Fibroblast of mammary gland (primary cell): Measurements from ENCODE around the gene MTA2.
"Not testable (repeated sequence)": the region's sequence is repeated elsewhere in the genome, so short reads cannot be mapped to it uniquely, and the experiment has no call there.

ENCODE experiments used
- DNase-seq: peaks from one replicate; pipeline ENCODE4 v3.0.0-alpha.2; 2010; ENCODE audit warnings: low read depth
- H3K4me3 ChIP-seq: 2 replicates; pipeline ENCODE4 v1.5.1; 2011; ENCODE audit warnings: low read depth, mild to moderate bottlenecking, low read length, moderate library complexity; ENCODE audit not compliant: control insufficient read depth
- CTCF ChIP-seq: conservative IDR thresholded peaks from 2 replicates; pipeline ENCODE4 v1.5.1; 2011; ENCODE audit warnings: low read depth, low read length, inconsistent platforms; ENCODE audit not compliant: control insufficient read depth, insufficient read depth

MTA2 gene

GRCh38 chr11:62621567-62622470 is 20.2 kb upstream of the MTA2 start, which contains the start of gene B3GAT3:
TSS of gene B3GAT3 (minus strand) at chr11:62621986. CDS start at chr11:62621947, 39 bp downstream.
- peak; percentile 97 for DNase-seq
- H3K4me3 ChIP-seq: peak within 1 kb of the TSS; percentile 88
- no peak for TF ChIP-seq CTCF

GRCh38 chr11:62621027-62621566 is 19.4 kb upstream of the MTA2 start:
- no peak for DNase-seq
- no peak for TF ChIP-seq CTCF
- H3K4me3 ChIP-seq: peak overlapping the region; percentile 88

- not testable (repeated sequence) for H3K4me3 ChIP-seq, DNase-seq
These were observed 15.3 kb upstream of the MTA2 start for GRCh38 chr11:62616957-62617356.

GRCh38 chr11:62615521-62615920 is 13.9 kb upstream of the MTA2 start:
- H3K4me3 ChIP-seq: no peak overlapping the region
- DNase-seq: no peak
- TF ChIP-seq CTCF: no peak

GRCh38 chr11:62614275-62614674 is 12.6 kb upstream of the MTA2 start:
- no peak overlapping the region for H3K4me3 ChIP-seq
- no peak for DNase-seq
- TF ChIP-seq CTCF: no peak

GRCh38 chr11:62613291-62613778 is 11.7 kb upstream of the MTA2 start:
- TF ChIP-seq CTCF: no peak
- no peak overlapping the region for H3K4me3 ChIP-seq
- no peak for DNase-seq
